ENCODE results near the gene MMP15. TPM values are rescaled to one million over a fixed set of nuclear protein-coding genes. Genes with fewer than 3 reads are reported as not detected.

MMP15 gene
- total RNA-seq, 1 experiment from 2014 or later, result 55.5 TPM

DNA sequence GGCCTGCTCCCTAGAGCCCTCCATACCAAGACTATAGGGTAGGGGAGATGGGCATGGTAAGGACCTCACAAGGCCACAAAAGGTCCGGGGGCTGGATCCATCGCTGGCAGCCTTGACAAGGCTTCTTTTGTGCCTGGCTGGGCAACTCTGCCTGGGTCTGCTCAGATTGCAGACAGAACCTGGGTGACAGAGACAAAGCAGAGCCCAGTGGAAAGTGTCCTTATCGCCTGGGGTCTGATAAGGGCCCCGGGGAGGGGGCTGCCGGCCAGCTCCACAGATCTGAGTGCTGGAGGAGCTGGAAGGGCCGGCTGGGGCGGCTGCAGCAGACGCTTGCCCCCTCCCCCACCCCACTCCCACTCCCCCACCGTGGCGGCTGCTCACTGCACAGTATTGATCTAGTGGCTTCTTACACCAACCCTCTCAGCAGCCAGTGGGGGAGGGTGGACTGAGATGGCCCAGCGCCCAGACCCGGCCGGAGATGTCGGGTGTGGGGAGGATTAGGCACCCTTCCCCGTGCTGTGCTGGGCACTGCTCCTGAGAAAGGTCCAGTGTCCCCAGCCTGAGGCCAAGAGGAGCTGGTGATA lies 7.2 kb downstream of the MMP15 start (continued):
- TF ChIP-seq, protein P1, sequence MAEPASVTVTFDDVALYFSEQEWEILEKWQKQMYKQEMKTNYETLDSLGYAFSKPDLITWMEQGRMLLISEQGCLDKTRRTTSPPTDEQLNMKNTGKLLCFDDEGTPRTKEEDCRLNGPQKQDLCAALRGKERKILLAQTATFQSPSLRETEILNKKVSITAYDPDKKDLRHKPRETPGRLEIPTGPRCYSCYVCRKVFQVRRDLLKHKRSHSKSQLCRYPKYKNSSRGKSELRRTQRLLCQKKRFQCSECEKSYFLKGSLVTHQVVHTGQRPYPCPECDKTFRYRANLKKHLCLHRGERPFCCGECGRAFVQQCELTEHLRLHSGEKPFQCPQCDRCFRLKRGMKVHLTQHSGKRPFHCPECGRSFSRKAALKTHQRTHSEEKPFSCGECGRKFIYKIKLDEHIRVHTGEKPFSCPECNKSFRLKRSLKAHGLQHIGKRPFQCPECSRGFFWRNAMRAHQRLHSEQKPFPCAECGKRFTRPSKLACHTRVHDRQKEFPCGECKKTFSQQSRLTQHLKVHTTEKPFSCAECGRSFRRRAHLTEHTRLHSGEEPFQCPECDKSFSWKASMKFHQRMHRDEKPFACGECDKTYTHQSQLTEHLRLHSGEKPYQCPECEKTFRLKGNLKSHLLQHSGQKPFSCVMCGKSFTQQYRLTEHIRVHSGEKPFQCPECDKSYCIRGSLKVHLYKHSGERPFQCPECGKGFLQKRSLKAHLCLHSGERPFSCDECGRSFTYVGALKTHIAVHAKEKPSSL (CRISPR knock-in tag; conservative IDR thresholded peaks at IDR 0.05), result no peak
- TF ChIP-seq ELF4 (CRISPR knock-in tag; IDR thresholded peaks at IDR 0.05; ENCODE audit: low read depth) (no peak), IRF2 (CRISPR knock-in tag; IDR thresholded peaks at IDR 0.05; ENCODE audit: borderline replicate concordance, low read depth) (no peak), HMGA2 (CRISPR knock-in tag; IDR thresholded peaks at IDR 0.05) (no peak), TEAD4 (CRISPR knock-in tag; IDR thresholded peaks at IDR 0.05) (no peak), ZNF232 (CRISPR knock-in tag; IDR thresholded peaks at IDR 0.05) (no peak)

DNA sequence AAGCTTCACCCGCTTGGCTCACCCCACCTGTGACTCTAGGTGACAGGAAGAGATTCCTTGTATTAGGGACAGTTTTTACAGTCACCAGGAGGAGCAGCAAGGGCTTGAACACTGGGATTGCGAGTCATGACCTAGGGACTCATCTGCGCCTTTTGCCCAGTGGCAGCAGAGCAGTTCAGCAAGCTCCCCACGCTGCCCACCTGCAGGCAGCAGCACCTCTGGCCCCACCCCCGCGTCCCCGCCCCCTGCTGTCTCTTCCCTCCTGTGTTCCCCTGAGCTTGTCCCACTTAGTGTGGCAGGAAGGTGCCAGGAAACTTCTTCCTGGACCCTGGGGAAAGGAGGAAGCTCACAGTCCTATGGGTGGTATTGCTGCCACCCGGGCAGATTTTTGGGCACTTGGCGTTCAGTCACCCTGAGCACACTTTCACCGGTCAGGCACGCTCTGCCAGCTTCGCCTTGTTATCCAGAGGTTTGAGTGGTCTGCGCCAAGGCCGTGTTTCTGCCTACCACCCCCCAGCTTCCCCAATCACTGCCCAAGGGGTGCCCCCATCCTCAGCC lies 8.7 kb downstream of the MMP15 start:
- Mint-ChIP-seq H3K27me3 (ENCODE audit: low read depth) (no peaks in the 10 kb centered on the region), H3K4me1 (peaks cover 23% of the 10 kb centered on the region), H3K27ac (no peak overlapping the region; the same call in 1 of the 2 replicates), H3K36me3 (peaks cover 29% of the 10 kb centered on the region), H3K4me3 (no peak overlapping the region), H3K9me3 (no peaks in the 10 kb centered on the region)
- ATAC-seq, result no peak
- TF ChIP-seq TCF7 (CRISPR knock-in tag; IDR thresholded peaks at IDR 0.05; ENCODE audit: low read depth), result no peak
- TF ChIP-seq FOXJ3 (CRISPR knock-in tag; IDR thresholded peaks at IDR 0.05; ENCODE audit: borderline replicate concordance), result no peak
- TF ChIP-seq, protein P2, sequence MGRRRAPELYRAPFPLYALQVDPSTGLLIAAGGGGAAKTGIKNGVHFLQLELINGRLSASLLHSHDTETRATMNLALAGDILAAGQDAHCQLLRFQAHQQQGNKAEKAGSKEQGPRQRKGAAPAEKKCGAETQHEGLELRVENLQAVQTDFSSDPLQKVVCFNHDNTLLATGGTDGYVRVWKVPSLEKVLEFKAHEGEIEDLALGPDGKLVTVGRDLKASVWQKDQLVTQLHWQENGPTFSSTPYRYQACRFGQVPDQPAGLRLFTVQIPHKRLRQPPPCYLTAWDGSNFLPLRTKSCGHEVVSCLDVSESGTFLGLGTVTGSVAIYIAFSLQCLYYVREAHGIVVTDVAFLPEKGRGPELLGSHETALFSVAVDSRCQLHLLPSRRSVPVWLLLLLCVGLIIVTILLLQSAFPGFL (CRISPR knock-in tag; IDR thresholded peaks at IDR 0.05; ENCODE audit: borderline replicate concordance), result no peak
- no peak for TF ChIP-seq NR2C2 (CRISPR knock-in tag; IDR thresholded peaks at IDR 0.05)
- no peak for TF ChIP-seq ATF1 (CRISPR knock-in tag; IDR thresholded peaks at IDR 0.05)
- no peak for TF ChIP-seq NFE2L1 (CRISPR knock-in tag; IDR thresholded peaks at IDR 0.05)
- TF ChIP-seq ZNF416 (CRISPR knock-in tag; IDR thresholded peaks at IDR 0.05), result no peak
- TF ChIP-seq, protein P3, sequence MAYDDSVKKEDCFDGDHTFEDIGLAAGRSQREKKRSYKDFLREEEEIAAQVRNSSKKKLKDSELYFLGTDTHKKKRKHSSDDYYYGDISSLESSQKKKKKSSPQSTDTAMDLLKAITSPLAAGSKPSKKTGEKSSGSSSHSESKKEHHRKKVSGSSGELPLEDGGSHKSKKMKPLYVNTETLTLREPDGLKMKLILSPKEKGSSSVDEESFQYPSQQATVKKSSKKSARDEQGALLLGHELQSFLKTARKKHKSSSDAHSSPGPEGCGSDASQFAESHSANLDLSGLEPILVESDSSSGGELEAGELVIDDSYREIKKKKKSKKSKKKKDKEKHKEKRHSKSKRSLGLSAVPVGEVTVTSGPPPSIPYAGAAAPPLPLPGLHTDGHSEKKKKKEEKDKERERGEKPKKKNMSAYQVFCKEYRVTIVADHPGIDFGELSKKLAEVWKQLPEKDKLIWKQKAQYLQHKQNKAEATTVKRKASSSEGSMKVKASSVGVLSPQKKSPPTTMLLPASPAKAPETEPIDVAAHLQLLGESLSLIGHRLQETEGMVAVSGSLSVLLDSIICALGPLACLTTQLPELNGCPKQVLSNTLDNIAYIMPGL (CRISPR knock-in tag; IDR thresholded peaks at IDR 0.05), result no peak
- TF ChIP-seq JUN (CRISPR knock-in tag; IDR thresholded peaks at IDR 0.05), result no peak
- TF ChIP-seq, protein P4, sequence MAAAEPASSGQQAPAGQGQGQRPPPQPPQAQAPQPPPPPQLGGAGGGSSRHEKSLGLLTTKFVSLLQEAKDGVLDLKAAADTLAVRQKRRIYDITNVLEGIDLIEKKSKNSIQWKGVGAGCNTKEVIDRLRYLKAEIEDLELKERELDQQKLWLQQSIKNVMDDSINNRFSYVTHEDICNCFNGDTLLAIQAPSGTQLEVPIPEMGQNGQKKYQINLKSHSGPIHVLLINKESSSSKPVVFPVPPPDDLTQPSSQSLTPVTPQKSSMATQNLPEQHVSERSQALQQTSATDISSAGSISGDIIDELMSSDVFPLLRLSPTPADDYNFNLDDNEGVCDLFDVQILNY (CRISPR knock-in tag; IDR thresholded peaks at IDR 0.05), result no peak
- TF ChIP-seq ZNF232 (CRISPR knock-in tag; IDR thresholded peaks at IDR 0.05), result no peak
- no peak for TF ChIP-seq IRF2 (CRISPR knock-in tag; IDR thresholded peaks at IDR 0.05; ENCODE audit: borderline replicate concordance, low read depth)
- TF ChIP-seq PRRX2 (CRISPR knock-in tag; IDR thresholded peaks at IDR 0.05), result no peak
- CTCF ChIA-PET, result interaction anchor here (0.6 to 2.6 kb wide), 9 partner anchors 12 to 95 kb away, joined by 3 to 24 read pairs (median 5); partner anchors contain the start of gene CFAP20
- no peak for DNase-seq (ENCODE audit: low spot score)
- POLR2A ChIA-PET, result no interaction called here

DNA sequence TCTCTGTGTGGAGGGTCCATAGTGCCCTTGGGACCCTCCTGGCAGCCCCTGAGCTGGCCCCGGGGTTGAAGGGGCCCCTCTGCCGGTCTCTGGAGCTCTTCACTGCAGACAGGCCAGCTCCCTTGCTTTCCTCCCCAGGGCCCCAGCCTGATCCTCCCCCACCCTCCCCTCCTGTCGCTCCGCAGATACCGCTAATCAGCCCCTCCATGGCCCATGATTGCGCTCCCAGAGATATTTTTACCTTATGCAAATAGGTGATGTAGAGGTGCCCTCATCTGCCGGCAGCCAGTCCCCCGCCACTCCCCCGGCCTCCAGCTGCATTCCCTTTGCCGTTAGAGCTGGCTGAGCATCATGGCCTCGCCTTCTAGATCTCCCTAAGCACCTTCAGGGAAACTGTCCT lies 9.2 kb downstream of the MMP15 start:
- CTCF ChIA-PET, result interaction anchor here (0.6 to 2.5 kb wide), 10 partner anchors 11 to 189 kb away, joined by 3 to 24 read pairs (median 4); partner anchors contain the start of gene CFAP20
- DNase-seq (ENCODE audit: low spot score), result no peak
- TF ChIP-seq NR2C2 (CRISPR knock-in tag; IDR thresholded peaks at IDR 0.05) (no peak), EMX1 (CRISPR knock-in tag; IDR thresholded peaks at IDR 0.05) (no peak), ZNF138 (CRISPR knock-in tag; conservative IDR thresholded peaks at IDR 0.05) (no peak)
- TF ChIP-seq, protein P5, sequence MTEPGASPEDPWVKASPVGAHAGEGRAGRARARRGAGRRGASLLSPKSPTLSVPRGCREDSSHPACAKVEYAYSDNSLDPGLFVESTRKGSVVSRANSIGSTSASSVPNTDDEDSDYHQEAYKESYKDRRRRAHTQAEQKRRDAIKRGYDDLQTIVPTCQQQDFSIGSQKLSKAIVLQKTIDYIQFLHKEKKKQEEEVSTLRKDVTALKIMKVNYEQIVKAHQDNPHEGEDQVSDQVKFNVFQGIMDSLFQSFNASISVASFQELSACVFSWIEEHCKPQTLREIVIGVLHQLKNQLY (CRISPR knock-in tag; IDR thresholded peaks at IDR 0.05), result no peak
- TF ChIP-seq, protein P6, sequence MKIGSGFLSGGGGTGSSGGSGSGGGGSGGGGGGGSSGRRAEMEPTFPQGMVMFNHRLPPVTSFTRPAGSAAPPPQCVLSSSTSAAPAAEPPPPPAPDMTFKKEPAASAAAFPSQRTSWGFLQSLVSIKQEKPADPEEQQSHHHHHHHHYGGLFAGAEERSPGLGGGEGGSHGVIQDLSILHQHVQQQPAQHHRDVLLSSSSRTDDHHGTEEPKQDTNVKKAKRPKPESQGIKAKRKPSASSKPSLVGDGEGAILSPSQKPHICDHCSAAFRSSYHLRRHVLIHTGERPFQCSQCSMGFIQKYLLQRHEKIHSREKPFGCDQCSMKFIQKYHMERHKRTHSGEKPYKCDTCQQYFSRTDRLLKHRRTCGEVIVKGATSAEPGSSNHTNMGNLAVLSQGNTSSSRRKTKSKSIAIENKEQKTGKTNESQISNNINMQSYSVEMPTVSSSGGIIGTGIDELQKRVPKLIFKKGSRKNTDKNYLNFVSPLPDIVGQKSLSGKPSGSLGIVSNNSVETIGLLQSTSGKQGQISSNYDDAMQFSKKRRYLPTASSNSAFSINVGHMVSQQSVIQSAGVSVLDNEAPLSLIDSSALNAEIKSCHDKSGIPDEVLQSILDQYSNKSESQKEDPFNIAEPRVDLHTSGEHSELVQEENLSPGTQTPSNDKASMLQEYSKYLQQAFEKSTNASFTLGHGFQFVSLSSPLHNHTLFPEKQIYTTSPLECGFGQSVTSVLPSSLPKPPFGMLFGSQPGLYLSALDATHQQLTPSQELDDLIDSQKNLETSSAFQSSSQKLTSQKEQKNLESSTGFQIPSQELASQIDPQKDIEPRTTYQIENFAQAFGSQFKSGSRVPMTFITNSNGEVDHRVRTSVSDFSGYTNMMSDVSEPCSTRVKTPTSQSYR (CRISPR knock-in tag; IDR thresholded peaks at IDR 0.05), result no peak
- TF ChIP-seq, protein P7, sequence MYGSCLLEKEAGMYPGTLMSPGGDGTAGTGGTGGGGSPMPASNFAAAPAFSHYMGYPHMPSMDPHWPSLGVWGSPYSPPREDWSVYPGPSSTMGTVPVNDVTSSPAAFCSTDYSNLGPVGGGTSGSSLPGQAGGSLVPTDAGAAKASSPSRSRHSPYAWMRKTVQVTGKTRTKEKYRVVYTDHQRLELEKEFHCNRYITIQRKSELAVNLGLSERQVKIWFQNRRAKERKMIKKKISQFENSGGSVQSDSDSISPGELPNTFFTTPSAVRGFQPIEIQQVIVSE (CRISPR knock-in tag; IDR thresholded peaks at IDR 0.05; ENCODE audit: borderline replicate concordance), result no peak

More for the DNA sequence above, 9.2 kb downstream of the MMP15 start:
- Mint-ChIP-seq H3K4me3 (no peak overlapping the region), H3K27ac (no peak overlapping the region), H3K9me3 (no peaks in the 10 kb centered on the region), H3K36me3 (peaks cover 31% of the 10 kb centered on the region), H3K4me1 (peaks cover 17% of the 10 kb centered on the region), H3K27me3 (ENCODE audit: low read depth) (no peaks in the 10 kb centered on the region)
- ATAC-seq, result no peak
- POLR2A ChIA-PET, result no interaction called here
